DMS153 treated with DMSO at 0.1 percent for 48 hours (cell line): ENCODE data around the gene CAPN10.
"Not testable (repeated sequence)": the region's sequence is repeated elsewhere in the genome, so short reads cannot be mapped to it uniquely, and the experiment has no call there.

ENCODE experiments used
- DNase-seq: peaks from one replicate; lab custom pipeline; 2025; ENCODE audit not compliant: unreplicated experiment; lab: John Stamatoyannopoulos, UW

The CAPN10 gene

GRCh38 chr2:240586198-240586918 is at the start of gene CAPN10:
CAPN10 (plus strand) TSS chr2:240586734; CDS start chr2:240586912, 178 bp downstream.
- peak; percentile 83 for DNase-seq

GRCh38 chr2:240538031-240538780 is 48.3 kb upstream of the CAPN10 start:
- DNase-seq = no peak

GRCh38 chr2:240539101-240539500 is 47.4 kb upstream of the CAPN10 start:
- DNase-seq = not testable (repeated sequence)

GRCh38 chr2:240539906-240540305 is 46.6 kb upstream of the CAPN10 start:
- DNase-seq = no peak

- DNase-seq = no peak
Measured at GRCh38 chr2:240551288-240551687, 35.2 kb upstream of the CAPN10 start.

GRCh38 chr2:240551811-240552210 is 34.7 kb upstream of the CAPN10 start:
- no peak for DNase-seq

GRCh38 chr2:240553956-240554480 is 32.5 kb upstream of the CAPN10 start:
- DNase-seq = no peak

GRCh38 chr2:240554767-240555493 is 31.6 kb upstream of the CAPN10 start:
- DNase-seq = no peak

GRCh38 chr2:240555541-240556250 is 30.8 kb upstream of the CAPN10 start:
- no peak for DNase-seq

- no peak for DNase-seq
Measured at GRCh38 chr2:240556553-240557100, 29.9 kb upstream of the CAPN10 start.

GRCh38 chr2:240557101-240557751 is 29.3 kb upstream of the CAPN10 start:
- no peak for DNase-seq

GRCh38 chr2:240557808-240558207 is 28.7 kb upstream of the CAPN10 start, which contains the start of gene ANKMY1:
ANKMY1 (minus strand) TSS chr2:240557988; CDS start chr2:240557335, 653 bp downstream.
- no peak for DNase-seq

GRCh38 chr2:240558236-240558761 is 28.2 kb upstream of the CAPN10 start:
- DNase-seq = no peak

GRCh38 chr2:240559286-240559685 is 27.2 kb upstream of the CAPN10 start:
- DNase-seq = no peak

GRCh38 chr2:240560084-240560479 is 26.5 kb upstream of the CAPN10 start, which contains the start of gene DUSP28:
DUSP28 (plus strand) TSS chr2:240560357; CDS start chr2:240560685, 328 bp downstream.
- peak; percentile 73 for DNase-seq

- DNase-seq = peak; percentile 95
Measured at GRCh38 chr2:240560480-240561324, 25.8 kb upstream of the CAPN10 start.

GRCh38 chr2:240561325-240561971 is 25.1 kb upstream of the CAPN10 start:
- no peak for DNase-seq

GRCh38 chr2:240563231-240563630 is 23.3 kb upstream of the CAPN10 start:
- DNase-seq = not testable (repeated sequence)
